ENCODE data around the gene MYOM1.

- no peak for TF ChIP-seq CTCF (IDR thresholded peaks at IDR 0.05)
- no peak for TF ChIP-seq POLR2A (IDR thresholded peaks at IDR 0.05)
Measured at GRCh38 chr18:3099327-3099726, 120.4 kb downstream of the MYOM1 start.
